Measurements from ENCODE around the gene HIVEP2. TPM values are rescaled to one million over a fixed set of nuclear protein-coding genes. Genes with fewer than 3 reads are reported as not detected.
A peak's percentile ranks its signal among the peaks of the same experiment; 100 is the strongest.

Gene HIVEP2
- total and polyA plus RNA-seq, 2 of the 4 experiments (the other 2 are of a cell fraction) = 4.3 to 11.3 TPM

DNA sequence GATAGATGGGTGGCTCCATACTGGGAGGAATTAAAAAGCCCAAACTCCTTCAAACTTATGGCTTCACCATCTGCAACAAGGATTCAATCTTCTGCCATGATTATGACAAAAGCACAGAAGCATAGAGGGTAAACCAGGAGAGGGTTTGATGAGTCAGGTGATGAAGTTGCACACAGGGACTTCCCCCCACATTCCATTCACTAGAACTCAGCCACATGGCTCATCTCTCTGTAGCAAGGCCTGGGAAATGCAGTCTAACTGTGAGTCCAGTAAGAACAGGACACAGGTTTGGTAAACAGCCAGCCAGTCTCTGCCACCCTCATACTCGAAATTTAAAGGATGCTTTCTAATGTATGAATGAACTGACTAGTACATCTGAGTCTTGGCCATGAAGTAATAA, 142.9 kb downstream of the HIVEP2 start:
- H3K79me1 ChIP-seq (ENCODE audit: low read depth in 1 of 2, low read length in 2 of 2) = peaks cover 41 to 55% of the 10 kb centered on the region in 2 experiments
- no CpG with 5 or more reads among the region's 1 CpG for WGBS, 2 experiments (ENCODE audit: extremely low coverage in 2 of 2, insufficient read length in 1 of 2)
- no TSS peak for BruUV-seq (replicated peaks)
- no peak overlapping the region for H3K14ac ChIP-seq (replicated peaks; ENCODE audit: low read depth, low read length)
- peaks cover 4% of the 10 kb centered on the region; the same call in 1 of the 2 replicates for H3K9me1 ChIP-seq (ENCODE audit: insufficient read depth, low read length)
- no peak overlapping the region for H2AFZ ChIP-seq (replicated peaks; ENCODE audit: low read length, poor library complexity)
- no peak overlapping the region for H3K56ac ChIP-seq (ENCODE audit: extremely low read depth, insufficient read depth, low read length)
- in situ Hi-C loops (cut with MboI; ENCODE audit: low sequenced_read_pairs) = no loop called here
- H2BK5ac ChIP-seq (ENCODE audit: low read depth, low read length, poor library complexity, severe bottlenecking) = peak overlapping the region; percentile 45
- H3K9me3 ChIP-seq (ENCODE audit: control insufficient read depth, insufficient read depth, low read length) = no peaks in the 10 kb centered on the region
- no peaks in the 10 kb centered on the region for H3K36me3 ChIP-seq (ENCODE audit: control insufficient read depth, insufficient read depth, low read length)
- ATAC-seq (ENCODE audit: low read depth) (peak; percentile 99), DNase-seq (peak; percentile 99)
- no peak overlapping the region for H2BK15ac ChIP-seq (ENCODE audit: low read depth, low read length)
- H2BK20ac ChIP-seq (ENCODE audit: low read depth, low read length) = peak overlapping the region; percentile 19
- no peak overlapping the region for H3K27ac ChIP-seq (ENCODE audit: insufficient read depth, low read length)
- no peaks in the 10 kb centered on the region for H3K27me3 ChIP-seq (ENCODE audit: control insufficient read depth, insufficient read depth, low read length)
- no peak overlapping the region for H3K4me3 ChIP-seq (ENCODE audit: insufficient read depth, low read depth, low read length)
- H4K5ac ChIP-seq (ENCODE audit: low read depth, low read length) = no peak overlapping the region
- intact Hi-C loops (cut with micrococcal nuclease) = loop anchor here (2.0 to 5.0 kb wide), 2 partner anchors 31 to 145 kb away; partner anchors contain the start of gene HIVEP2
- H4K20me1 ChIP-seq (ENCODE audit: insufficient read depth, low read length) = no peaks in the 10 kb centered on the region
- H2AK5ac ChIP-seq (ENCODE audit: low read depth, low read length) = no peak overlapping the region
- H3K18ac ChIP-seq (ENCODE audit: low read depth, low read length) = no peak overlapping the region; the same call in 1 of the 2 replicates
- CTCF ChIA-PET = interaction anchor here (0.8 kb wide), 1 partner anchor 535 kb away, joined by 6 read pairs; no protein-coding TSS in a partner anchor
- H3K4me2 ChIP-seq (ENCODE audit: low read depth, low read length) = no peak overlapping the region
- 0 out of 2 replicates have a peak overlapping the region, but pooled peaks have one; percentile 1 for H2BK120ac ChIP-seq (ENCODE audit: low read depth, low read length)
- H2AK9ac ChIP-seq (replicated peaks; ENCODE audit: low read depth, low read length, poor library complexity) = no peak overlapping the region
- H3K23ac ChIP-seq (ENCODE audit: low read depth, low read length) = no peak overlapping the region
- no peak overlapping the region for H4K91ac ChIP-seq (ENCODE audit: insufficient read depth, low read depth, low read length)
- POLR2A ChIA-PET (ENCODE audit: unreplicated experiment) = interaction anchor here (0.7 kb wide), 1 partner anchor 253 kb away, joined by 3 read pairs; no protein-coding TSS in a partner anchor
- H3K4me1 ChIP-seq (ENCODE audit: control insufficient read depth, insufficient read depth, low read length) = peaks cover 3% of the 10 kb centered on the region; the same call in 1 of the 2 replicates
- no peak overlapping the region; a peak in 1 of 4 replicates for H4K8ac ChIP-seq (ENCODE audit: low read depth in 2 of 2, low read length in 2 of 2)
- no peak overlapping the region for H3K9ac ChIP-seq (ENCODE audit: low read depth, low read length)
- dilution Hi-C loops (cut with HindIII; ENCODE audit: low sequenced_read_pairs, unreplicated experiment) = no loop called here
- peak overlapping the region; percentile 1; the same call in 1 of the 2 replicates for H3K4ac ChIP-seq (ENCODE audit: low read depth, low read length)
- TF ChIP-seq POLR2A (IDR thresholded peaks at IDR 0.05; ENCODE audit: low read depth, low read length) (peak; percentile 55; the same call in 1 of the 2 replicates), FOS (IDR thresholded peaks at IDR 0.05; ENCODE audit: low read depth, low read length) (peak; percentile 84), CEBPB (IDR thresholded peaks at IDR 0.05; ENCODE audit: low read depth, low read length) (peak; percentile 93), MXI1 (IDR thresholded peaks at IDR 0.05; ENCODE audit: borderline replicate concordance, low read depth, low read length) (0 out of 2 replicates have a peak, but pooled peaks have one; percentile 37), RAD21 (IDR thresholded peaks at IDR 0.05; ENCODE audit: low read length) (peak; percentile 37), ELK1 (IDR thresholded peaks at IDR 0.05; ENCODE audit: borderline replicate concordance, low read depth, low read length) (no peak), USF2 (IDR thresholded peaks at IDR 0.05; ENCODE audit: low read depth, low read length) (peak; percentile 77), RCOR1 (IDR thresholded peaks at IDR 0.05; ENCODE audit: insufficient replicate concordance, low read length) (no peak), NFE2L2 (IDR thresholded peaks at IDR 0.05; ENCODE audit: low read depth, low read length) (peak; percentile 69; the same call in 1 of the 2 replicates), SMC3 (IDR thresholded peaks at IDR 0.05; ENCODE audit: low read depth, low read length) (0 out of 2 replicates have a peak, but pooled peaks have one; percentile 5), RFX5 (IDR thresholded peaks at IDR 0.05; ENCODE audit: low read depth, low read length) (no peak), CHD1 (IDR thresholded peaks at IDR 0.05; ENCODE audit: low read depth, low read length) (no peak), CTCF (conservative IDR thresholded peaks at IDR 0.05; ENCODE audit: low read depth, low read length) (no peak), MAFK (IDR thresholded peaks at IDR 0.05; ENCODE audit: low read depth, low read length) (peak; percentile 54), BHLHE40 (IDR thresholded peaks at IDR 0.05; ENCODE audit: low read depth, low read length) (peak; percentile 54)
